WTC11 (cell line): ENCODE results near the gene UCK2. TPM values are rescaled to one million over a fixed set of nuclear protein-coding genes. Genes with fewer than 3 reads are reported as not detected.

Experiments
- ATAC-seq: fragments of 200-7000 bp; cut with Tn5 transposase; 2 replicates; pipeline ENCODE4 v1.10.0; 2021; ENCODE audit warnings: mild to moderate bottlenecking, moderate library complexity
- CTCF ChIA-PET: fragments of 300-600 bp; sonication (Branson Sonifier 250); formaldehyde crosslinking; loops from one replicate; lab custom pipeline; 2021; ENCODE audit warnings: antibody characterized with exemption; lab: Charles Lee
- POLR2A ChIA-PET: fragments of 350-600 bp; sonication (Branson Sonifier 250); formaldehyde crosslinking; loops from one replicate; lab custom pipeline; 2021; ENCODE audit warnings: antibody characterized with exemption; lab: Charles Lee
- DNase-seq: peaks from one replicate; pipeline ENCODE4 v3.0.0; 2021; ENCODE audit warnings: low spot score
- H3K27ac Mint-ChIP-seq: 2 replicates; pipeline ENCODE4 v1.8.0; 2021; ENCODE audit warnings: mixed read lengths
- H3K27me3 Mint-ChIP-seq: 2 replicates; pipeline ENCODE4 v1.8.0; 2021; ENCODE audit warnings: low read depth, mild to moderate bottlenecking, moderate library complexity, mixed read lengths
- H3K36me3 Mint-ChIP-seq: 2 replicates; pipeline ENCODE4 v1.8.0; 2021; ENCODE audit warnings: mixed read lengths
- H3K4me1 Mint-ChIP-seq: 2 replicates; pipeline ENCODE4 v1.8.0; 2022; ENCODE audit warnings: mixed read lengths
- H3K4me3 Mint-ChIP-seq: 2 replicates; pipeline ENCODE4 v1.8.0; 2021; ENCODE audit warnings: mild to moderate bottlenecking, moderate library complexity, mixed read lengths
- H3K9me3 Mint-ChIP-seq: 2 replicates; pipeline ENCODE4 v1.8.0; 2021; ENCODE audit warnings: mixed read lengths
- CREM ChIP-seq: sonication (generic); formaldehyde crosslinking; IDR thresholded peaks from 2 replicates; pipeline ENCODE4 v1.8.1; 2022; ENCODE audit warnings: mild to moderate bottlenecking, missing genetic modification reagents, moderate library complexity
- ESRRA ChIP-seq: sonication (generic); formaldehyde crosslinking; IDR thresholded peaks from 2 replicates; pipeline ENCODE4 v1.8.1; 2022; ENCODE audit warnings: mild to moderate bottlenecking, missing genetic modification reagents, borderline replicate concordance
- FOXJ3 ChIP-seq: sonication (generic); formaldehyde crosslinking; IDR thresholded peaks from 2 replicates; pipeline ENCODE4 v1.9.0; 2021; ENCODE audit warnings: missing genetic modification reagents, mild to moderate bottlenecking, borderline replicate concordance
- GRHL2 ChIP-seq: fragments of 250-450 bp; sonication (Bioruptor Pico); IDR thresholded peaks from 2 replicates; pipeline ENCODE4 v1.8.0; 2022; ENCODE audit warnings: mild to moderate bottlenecking, moderate library complexity; ENCODE audit not compliant: insufficient replicate concordance, severe bottlenecking
- GTF2I ChIP-seq: fragments of 250-450 bp; sonication (Bioruptor Pico); conservative IDR thresholded peaks from 2 replicates; pipeline ENCODE4 v1.4.0; 2021; ENCODE audit warnings: mild to moderate bottlenecking
- HMGA2 ChIP-seq: fragments of 250-450 bp; sonication (Bioruptor Pico); IDR thresholded peaks from 2 replicates; pipeline ENCODE4 v1.4.0; 2021; ENCODE audit warnings: mild to moderate bottlenecking, moderate library complexity
- KAT7 ChIP-seq: sonication (generic); formaldehyde crosslinking; IDR thresholded peaks from 2 replicates; pipeline ENCODE4 v1.8.1; 2023; ENCODE audit warnings: missing genetic modification reagents, mild to moderate bottlenecking, borderline replicate concordance
- MXD4 ChIP-seq: fragments of 250-450 bp; sonication (Bioruptor Pico); IDR thresholded peaks from 2 replicates; pipeline ENCODE4 v1.8.0; 2021; ENCODE audit warnings: mild to moderate bottlenecking, moderate library complexity, borderline replicate concordance
- NFE2L1 ChIP-seq: sonication (generic); formaldehyde crosslinking; IDR thresholded peaks from 2 replicates; pipeline ENCODE4 v1.8.1; 2023; ENCODE audit warnings: missing genetic modification reagents
- NFYB ChIP-seq: sonication (generic); formaldehyde crosslinking; conservative IDR thresholded peaks from 2 replicates; pipeline ENCODE4 v1.8.0; 2022; ENCODE audit warnings: low read depth, missing genetic modification reagents
- SMAD4 ChIP-seq: sonication (generic); formaldehyde crosslinking; IDR thresholded peaks from 2 replicates; pipeline ENCODE4 v1.8.0; 2022; ENCODE audit warnings: mild to moderate bottlenecking, missing genetic modification reagents
- TP53 ChIP-seq: sonication (generic); formaldehyde crosslinking; IDR thresholded peaks from 2 replicates; pipeline ENCODE4 v1.8.1; 2023; ENCODE audit warnings: mild to moderate bottlenecking, missing genetic modification reagents
- ZNF121 ChIP-seq: sonication (generic); formaldehyde crosslinking; IDR thresholded peaks from 2 replicates; pipeline ENCODE4 v1.8.0; 2023; ENCODE audit warnings: missing genetic modification reagents
- ZNF317 ChIP-seq: sonication (generic); formaldehyde crosslinking; IDR thresholded peaks from 2 replicates; pipeline ENCODE4 v1.8.1; 2023; ENCODE audit warnings: low read depth, mild to moderate bottlenecking, moderate library complexity, missing genetic modification reagents, borderline replicate concordance
- ZNF416 ChIP-seq: fragments of 250-450 bp; sonication (Bioruptor Pico); IDR thresholded peaks from 2 replicates; pipeline ENCODE4 v1.9.0; 2021; ENCODE audit warnings: mild to moderate bottlenecking, inconsistent platforms
- ZNF425 ChIP-seq: fragments of 250-450 bp; sonication (Bioruptor Pico); conservative IDR thresholded peaks from 2 replicates; pipeline ENCODE4 v1.9.0; 2021; ENCODE audit warnings: mild to moderate bottlenecking
- total RNA-seq: library from RNA; stranded (reverse); gene quantifications from 3 replicates; pipeline ENCODE4 v1.2.3, GENCODE V29; 2021
- TF ChIP-seq, protein P1 (sequence below): fragments of 250-450 bp; sonication (Bioruptor Pico); IDR thresholded peaks from 2 replicates; pipeline ENCODE4 v1.9.0; 2021; ENCODE audit warnings: mild to moderate bottlenecking
- TF ChIP-seq, protein P2 (sequence below): fragments of 250-450 bp; sonication (Bioruptor Pico); IDR thresholded peaks from 2 replicates; pipeline ENCODE4 v1.8.0; 2021; ENCODE audit warnings: mild to moderate bottlenecking
- TF ChIP-seq, protein P3 (sequence below): fragments of 250-450 bp; sonication (Bioruptor Pico); IDR thresholded peaks from 2 replicates; pipeline ENCODE4 v1.9.0; 2021; ENCODE audit warnings: moderate library complexity, mild to moderate bottlenecking, inconsistent platforms, borderline replicate concordance
- TF ChIP-seq, protein P4 (sequence below): sonication (generic); formaldehyde crosslinking; IDR thresholded peaks from 2 replicates; pipeline ENCODE4 v1.8.1; 2023; ENCODE audit warnings: mild to moderate bottlenecking, moderate library complexity, missing genetic modification reagents
- TF ChIP-seq, protein P5 (sequence below): sonication (generic); formaldehyde crosslinking; IDR thresholded peaks from 2 replicates; pipeline ENCODE4 v1.8.1; 2022; ENCODE audit warnings: low read depth, mild to moderate bottlenecking, moderate library complexity, missing genetic modification reagents, borderline replicate concordance
- TF ChIP-seq, protein P6 (sequence below): sonication (generic); formaldehyde crosslinking; IDR thresholded peaks from 2 replicates; pipeline ENCODE4 v1.8.1; 2022; ENCODE audit warnings: low read depth, missing genetic modification reagents, borderline replicate concordance

The UCK2 gene
- total RNA-seq, 1 experiment from 2014 or later = 85.7 TPM

- H3K4me1 Mint-ChIP-seq = no peaks in the 10 kb centered on the region
- ATAC-seq = no peak
- TF ChIP-seq CREM (CRISPR knock-in tag) (no peak), ZNF121 (CRISPR knock-in tag) (no peak), MXD4 (no peak), ZNF317 (no peak), ZNF425 (CRISPR knock-in tag) (no peak), GTF2I (CRISPR knock-in tag) (no peak), NFE2L1 (CRISPR knock-in tag) (no peak), ZNF416 (no peak)
- TF ChIP-seq, protein P1, sequence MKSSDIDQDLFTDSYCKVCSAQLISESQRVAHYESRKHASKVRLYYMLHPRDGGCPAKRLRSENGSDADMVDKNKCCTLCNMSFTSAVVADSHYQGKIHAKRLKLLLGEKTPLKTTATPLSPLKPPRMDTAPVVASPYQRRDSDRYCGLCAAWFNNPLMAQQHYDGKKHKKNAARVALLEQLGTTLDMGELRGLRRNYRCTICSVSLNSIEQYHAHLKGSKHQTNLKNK (CRISPR knock-in tag) = no peak
- TF ChIP-seq, protein P2, sequence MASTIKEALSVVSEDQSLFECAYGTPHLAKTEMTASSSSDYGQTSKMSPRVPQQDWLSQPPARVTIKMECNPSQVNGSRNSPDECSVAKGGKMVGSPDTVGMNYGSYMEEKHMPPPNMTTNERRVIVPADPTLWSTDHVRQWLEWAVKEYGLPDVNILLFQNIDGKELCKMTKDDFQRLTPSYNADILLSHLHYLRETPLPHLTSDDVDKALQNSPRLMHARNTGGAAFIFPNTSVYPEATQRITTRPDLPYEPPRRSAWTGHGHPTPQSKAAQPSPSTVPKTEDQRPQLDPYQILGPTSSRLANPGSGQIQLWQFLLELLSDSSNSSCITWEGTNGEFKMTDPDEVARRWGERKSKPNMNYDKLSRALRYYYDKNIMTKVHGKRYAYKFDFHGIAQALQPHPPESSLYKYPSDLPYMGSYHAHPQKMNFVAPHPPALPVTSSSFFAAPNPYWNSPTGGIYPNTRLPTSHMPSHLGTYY (CRISPR knock-in tag) = no peak
- TF ChIP-seq, protein P3, sequence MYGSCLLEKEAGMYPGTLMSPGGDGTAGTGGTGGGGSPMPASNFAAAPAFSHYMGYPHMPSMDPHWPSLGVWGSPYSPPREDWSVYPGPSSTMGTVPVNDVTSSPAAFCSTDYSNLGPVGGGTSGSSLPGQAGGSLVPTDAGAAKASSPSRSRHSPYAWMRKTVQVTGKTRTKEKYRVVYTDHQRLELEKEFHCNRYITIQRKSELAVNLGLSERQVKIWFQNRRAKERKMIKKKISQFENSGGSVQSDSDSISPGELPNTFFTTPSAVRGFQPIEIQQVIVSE = no peak
- TF ChIP-seq, all 79 proteins: peak for 0
- no peak overlapping the region for H3K27ac Mint-ChIP-seq
- H3K9me3 Mint-ChIP-seq = no peaks in the 10 kb centered on the region
- H3K27me3 Mint-ChIP-seq = no peaks in the 10 kb centered on the region
- no peak overlapping the region for H3K4me3 Mint-ChIP-seq
- ChIA-PET CTCF (no interaction called here), POLR2A (no interaction called here)
- no peaks in the 10 kb centered on the region for H3K36me3 Mint-ChIP-seq
- DNase-seq = no peak
These were observed 127.5 kb downstream of the UCK2 start for GRCh38 chr1:165954940-165955339.

GRCh38 chr1:165958306-165958705 lies 130.9 kb downstream of the UCK2 start:
- no peak overlapping the region for H3K27ac Mint-ChIP-seq
- ChIA-PET CTCF (interaction anchor here (1.9 kb wide), 1 partner anchor 10 kb away, joined by 7 read pairs; no protein-coding TSS in a partner anchor), POLR2A (no interaction called here)
- ATAC-seq (no peak), DNase-seq (no peak)
- TF ChIP-seq MXD4 (no peak), HMGA2 (CRISPR knock-in tag) (no peak), TP53 (CRISPR knock-in tag) (no peak), GTF2I (CRISPR knock-in tag) (no peak)
- TF ChIP-seq, protein P4, sequence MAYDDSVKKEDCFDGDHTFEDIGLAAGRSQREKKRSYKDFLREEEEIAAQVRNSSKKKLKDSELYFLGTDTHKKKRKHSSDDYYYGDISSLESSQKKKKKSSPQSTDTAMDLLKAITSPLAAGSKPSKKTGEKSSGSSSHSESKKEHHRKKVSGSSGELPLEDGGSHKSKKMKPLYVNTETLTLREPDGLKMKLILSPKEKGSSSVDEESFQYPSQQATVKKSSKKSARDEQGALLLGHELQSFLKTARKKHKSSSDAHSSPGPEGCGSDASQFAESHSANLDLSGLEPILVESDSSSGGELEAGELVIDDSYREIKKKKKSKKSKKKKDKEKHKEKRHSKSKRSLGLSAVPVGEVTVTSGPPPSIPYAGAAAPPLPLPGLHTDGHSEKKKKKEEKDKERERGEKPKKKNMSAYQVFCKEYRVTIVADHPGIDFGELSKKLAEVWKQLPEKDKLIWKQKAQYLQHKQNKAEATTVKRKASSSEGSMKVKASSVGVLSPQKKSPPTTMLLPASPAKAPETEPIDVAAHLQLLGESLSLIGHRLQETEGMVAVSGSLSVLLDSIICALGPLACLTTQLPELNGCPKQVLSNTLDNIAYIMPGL = no peak
- H3K4me3 Mint-ChIP-seq = no peak overlapping the region
- no peaks in the 10 kb centered on the region for H3K27me3 Mint-ChIP-seq
- H3K4me1 Mint-ChIP-seq = no peaks in the 10 kb centered on the region
- no peaks in the 10 kb centered on the region for H3K9me3 Mint-ChIP-seq
- no peaks in the 10 kb centered on the region for H3K36me3 Mint-ChIP-seq

DNA sequence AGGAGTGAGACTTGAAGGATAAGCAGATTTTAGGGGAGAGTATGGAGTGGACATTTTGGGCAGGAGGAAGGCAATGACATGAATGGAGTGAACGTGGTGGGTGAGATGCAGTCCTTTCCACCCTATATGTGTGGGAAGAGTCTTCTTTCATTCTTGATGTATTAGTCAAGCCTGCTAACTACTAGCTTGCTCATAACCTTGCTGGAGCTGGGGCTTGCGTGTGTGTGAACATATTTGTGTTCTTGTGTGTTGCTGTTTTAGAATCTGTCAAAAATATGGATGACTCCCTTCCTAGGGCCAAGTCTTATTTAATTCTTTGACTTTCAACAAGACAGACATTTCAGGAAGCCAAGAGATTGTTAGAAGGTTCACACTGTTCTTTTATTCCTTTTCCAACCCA lies 132.7 kb downstream of the UCK2 start:
- H3K27me3 Mint-ChIP-seq = no peaks in the 10 kb centered on the region
- H3K9me3 Mint-ChIP-seq = no peaks in the 10 kb centered on the region
- H3K4me1 Mint-ChIP-seq = no peaks in the 10 kb centered on the region
- ChIA-PET POLR2A (no interaction called here), CTCF (no interaction called here)
- DNase-seq (no peak), ATAC-seq (no peak)
- no peak overlapping the region for H3K27ac Mint-ChIP-seq
- no peak overlapping the region for H3K4me3 Mint-ChIP-seq
- no peaks in the 10 kb centered on the region for H3K36me3 Mint-ChIP-seq
- TF ChIP-seq GRHL2 (CRISPR knock-in tag) (no peak), KAT7 (CRISPR knock-in tag) (no peak), MXD4 (no peak), NFYB (CRISPR knock-in tag) (no peak), NFE2L1 (CRISPR knock-in tag) (no peak), ESRRA (CRISPR knock-in tag) (no peak), SMAD4 (no peak), FOXJ3 (no peak)
- TF ChIP-seq, protein P5, sequence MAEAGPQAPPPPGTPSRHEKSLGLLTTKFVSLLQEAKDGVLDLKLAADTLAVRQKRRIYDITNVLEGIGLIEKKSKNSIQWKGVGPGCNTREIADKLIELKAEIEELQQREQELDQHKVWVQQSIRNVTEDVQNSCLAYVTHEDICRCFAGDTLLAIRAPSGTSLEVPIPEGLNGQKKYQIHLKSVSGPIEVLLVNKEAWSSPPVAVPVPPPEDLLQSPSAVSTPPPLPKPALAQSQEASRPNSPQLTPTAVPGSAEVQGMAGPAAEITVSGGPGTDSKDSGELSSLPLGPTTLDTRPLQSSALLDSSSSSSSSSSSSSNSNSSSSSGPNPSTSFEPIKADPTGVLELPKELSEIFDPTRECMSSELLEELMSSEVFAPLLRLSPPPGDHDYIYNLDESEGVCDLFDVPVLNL = no peak
- TF ChIP-seq, protein P6, sequence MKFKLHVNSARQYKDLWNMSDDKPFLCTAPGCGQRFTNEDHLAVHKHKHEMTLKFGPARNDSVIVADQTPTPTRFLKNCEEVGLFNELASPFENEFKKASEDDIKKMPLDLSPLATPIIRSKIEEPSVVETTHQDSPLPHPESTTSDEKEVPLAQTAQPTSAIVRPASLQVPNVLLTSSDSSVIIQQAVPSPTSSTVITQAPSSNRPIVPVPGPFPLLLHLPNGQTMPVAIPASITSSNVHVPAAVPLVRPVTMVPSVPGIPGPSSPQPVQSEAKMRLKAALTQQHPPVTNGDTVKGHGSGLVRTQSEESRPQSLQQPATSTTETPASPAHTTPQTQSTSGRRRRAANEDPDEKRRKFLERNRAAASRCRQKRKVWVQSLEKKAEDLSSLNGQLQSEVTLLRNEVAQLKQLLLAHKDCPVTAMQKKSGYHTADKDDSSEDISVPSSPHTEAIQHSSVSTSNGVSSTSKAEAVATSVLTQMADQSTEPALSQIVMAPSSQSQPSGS (CRISPR knock-in tag) = no peak
- TF ChIP-seq, protein P4 = no peak
